Left ventricle myocardium inferior (tissue), 1 donor: ENCODE measurements around the gene RPUSD4. TPM values are rescaled to one million over a fixed set of nuclear protein-coding genes. Genes with fewer than 3 reads are reported as not detected.

ENCODE experiments used
- DNase-seq: peaks from one replicate; pipeline ENCODE4 v3.0.0-alpha.2; 2020
- H3K27ac ChIP-seq: fragments of 200-600 bp; replicated peaks from 2 replicates; pipeline ENCODE4 v1.8.0; 2021
- H3K27me3 ChIP-seq: fragments of 200-600 bp; 2 replicates; pipeline ENCODE4 v1.8.0; 2021; ENCODE audit warnings: low read depth
- H3K36me3 ChIP-seq: fragments of 200-600 bp; 2 replicates; pipeline ENCODE4 v1.8.0; 2021
- H3K4me1 ChIP-seq: fragments of 200-600 bp; 2 replicates; pipeline ENCODE4 v1.8.0; 2021
- H3K4me3 ChIP-seq: fragments of 200-600 bp; 2 replicates; pipeline ENCODE4 v1.8.0; 2021; ENCODE audit warnings: mild to moderate bottlenecking, moderate library complexity
- H3K9me3 ChIP-seq: fragments of 200-600 bp; replicated peaks from 2 replicates; pipeline ENCODE4 v1.8.0; 2021
- intact Hi-C: fragments of 100-400 bp; cut with micrococcal nuclease; formaldehyde crosslinking; loops from one replicate; pipeline ENCODE4 v1.11.0; 2022
- total RNA-seq: library from RNA; stranded (reverse); fragmentation: NEBNext Ultra II Directional; extraction: Animal tissue kit (Norgen Biotek cat#: 25700); gene quantifications from one replicate; pipeline ENCODE4 v1.2.1, GENCODE V29; 2021
- TF ChIP-seq, protein P1 (sequence below): fragments of 200-600 bp; IDR thresholded peaks from 2 replicates; pipeline ENCODE4 v1.8.0; 2021; ENCODE audit warnings: antibody characterized with exemption, mild to moderate bottlenecking, borderline replicate concordance
- donor health status: DM: no; HTN: yes; CAD: no; lungs with severe emphysema.

The RPUSD4 gene
- total RNA-seq, 1 donor from 2014 or later = 37.6 TPM

DNA sequence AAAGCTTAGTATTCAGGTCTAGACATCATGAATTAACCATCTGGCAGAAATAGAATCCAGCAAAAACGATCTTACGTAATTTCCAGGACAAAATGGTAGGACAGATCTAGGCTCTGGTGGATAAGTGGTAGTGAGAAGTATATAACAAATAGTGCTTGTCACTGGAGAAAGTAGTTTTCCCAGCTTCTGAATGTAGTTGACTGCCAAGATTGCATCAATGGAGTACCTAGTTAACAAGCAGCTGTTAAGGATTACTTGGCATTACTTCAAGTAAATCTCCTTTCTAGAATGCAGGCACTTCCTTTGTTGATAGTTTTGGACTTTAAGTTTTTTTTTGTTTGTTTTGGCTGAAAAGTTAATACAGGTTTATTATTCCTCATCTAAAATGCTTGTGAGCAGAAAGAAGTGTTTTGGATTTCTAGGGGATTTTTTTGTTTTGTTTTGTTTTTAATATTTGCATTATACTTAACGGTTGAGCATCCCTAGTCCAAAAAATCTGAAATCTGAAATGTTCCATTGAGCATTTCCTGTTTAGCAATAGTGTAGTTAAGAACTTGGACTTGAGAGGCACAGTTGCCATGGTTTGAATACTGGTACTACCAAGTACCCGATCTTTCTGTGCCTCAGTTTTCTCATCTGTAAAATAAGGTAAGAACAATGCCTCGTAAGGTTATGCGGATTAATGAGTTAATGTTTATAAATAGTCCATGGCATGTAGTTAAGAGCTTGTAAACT lies 20.4 kb upstream of the RPUSD4 start:
- no peak for DNase-seq
- Histone ChIP-seq H3K9me3 (no peaks in the 10 kb centered on the region), H3K4me3 (no peak overlapping the region), H3K4me1 (peaks cover 30% of the 10 kb centered on the region), H3K36me3 (peaks cover 17% of the 10 kb centered on the region), H3K27ac (peak overlapping the region; percentile 15), H3K27me3 (no peaks in the 10 kb centered on the region)
- TF ChIP-seq, protein P1, sequence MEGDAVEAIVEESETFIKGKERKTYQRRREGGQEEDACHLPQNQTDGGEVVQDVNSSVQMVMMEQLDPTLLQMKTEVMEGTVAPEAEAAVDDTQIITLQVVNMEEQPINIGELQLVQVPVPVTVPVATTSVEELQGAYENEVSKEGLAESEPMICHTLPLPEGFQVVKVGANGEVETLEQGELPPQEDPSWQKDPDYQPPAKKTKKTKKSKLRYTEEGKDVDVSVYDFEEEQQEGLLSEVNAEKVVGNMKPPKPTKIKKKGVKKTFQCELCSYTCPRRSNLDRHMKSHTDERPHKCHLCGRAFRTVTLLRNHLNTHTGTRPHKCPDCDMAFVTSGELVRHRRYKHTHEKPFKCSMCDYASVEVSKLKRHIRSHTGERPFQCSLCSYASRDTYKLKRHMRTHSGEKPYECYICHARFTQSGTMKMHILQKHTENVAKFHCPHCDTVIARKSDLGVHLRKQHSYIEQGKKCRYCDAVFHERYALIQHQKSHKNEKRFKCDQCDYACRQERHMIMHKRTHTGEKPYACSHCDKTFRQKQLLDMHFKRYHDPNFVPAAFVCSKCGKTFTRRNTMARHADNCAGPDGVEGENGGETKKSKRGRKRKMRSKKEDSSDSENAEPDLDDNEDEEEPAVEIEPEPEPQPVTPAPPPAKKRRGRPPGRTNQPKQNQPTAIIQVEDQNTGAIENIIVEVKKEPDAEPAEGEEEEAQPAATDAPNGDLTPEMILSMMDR = no peak
- intact Hi-C loops = no loop called here

DNA sequence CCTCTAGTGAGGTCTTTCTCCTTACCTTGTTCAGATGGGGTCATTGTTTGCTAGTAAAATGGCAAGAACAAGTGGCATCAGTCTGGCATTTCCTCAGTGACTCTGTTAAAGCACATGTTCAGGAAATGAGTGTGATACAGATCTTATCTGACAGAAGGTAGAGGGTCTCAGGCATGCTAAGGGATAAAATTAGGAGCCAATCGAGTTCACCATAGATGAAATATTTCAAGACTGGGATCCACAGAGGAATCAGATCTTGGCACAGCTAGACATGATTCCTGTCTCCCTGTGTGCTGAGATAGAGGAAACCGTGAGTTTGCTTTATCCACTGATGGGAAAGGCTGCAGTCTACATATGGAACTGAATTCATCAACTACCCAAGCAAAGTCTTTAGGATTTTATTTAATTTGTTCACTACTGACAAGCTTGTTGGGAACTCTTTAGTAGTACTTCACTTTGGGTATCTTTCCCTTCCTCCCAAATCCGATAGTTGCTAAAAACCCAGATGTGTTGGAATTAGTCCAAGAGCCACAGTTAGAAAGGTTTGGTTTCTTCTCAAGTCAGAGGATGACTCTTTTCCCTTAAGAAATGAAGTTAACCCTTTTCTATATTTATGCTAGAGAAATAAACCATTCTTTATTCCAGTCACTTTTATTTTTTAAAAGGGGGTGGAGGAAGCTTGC lies 18.5 kb upstream of the RPUSD4 start:
- H3K4me1 ChIP-seq = peaks cover 30% of the 10 kb centered on the region
- peaks cover under 1% of the 10 kb centered on the region for H3K36me3 ChIP-seq
- H3K27ac ChIP-seq = peak overlapping the region; percentile 41
- intact Hi-C loops = no loop called here
- no peak overlapping the region for H3K4me3 ChIP-seq
- no peaks in the 10 kb centered on the region for H3K9me3 ChIP-seq
- TF ChIP-seq, protein P1 = no peak
- DNase-seq = no peak
- H3K27me3 ChIP-seq = no peaks in the 10 kb centered on the region

DNA sequence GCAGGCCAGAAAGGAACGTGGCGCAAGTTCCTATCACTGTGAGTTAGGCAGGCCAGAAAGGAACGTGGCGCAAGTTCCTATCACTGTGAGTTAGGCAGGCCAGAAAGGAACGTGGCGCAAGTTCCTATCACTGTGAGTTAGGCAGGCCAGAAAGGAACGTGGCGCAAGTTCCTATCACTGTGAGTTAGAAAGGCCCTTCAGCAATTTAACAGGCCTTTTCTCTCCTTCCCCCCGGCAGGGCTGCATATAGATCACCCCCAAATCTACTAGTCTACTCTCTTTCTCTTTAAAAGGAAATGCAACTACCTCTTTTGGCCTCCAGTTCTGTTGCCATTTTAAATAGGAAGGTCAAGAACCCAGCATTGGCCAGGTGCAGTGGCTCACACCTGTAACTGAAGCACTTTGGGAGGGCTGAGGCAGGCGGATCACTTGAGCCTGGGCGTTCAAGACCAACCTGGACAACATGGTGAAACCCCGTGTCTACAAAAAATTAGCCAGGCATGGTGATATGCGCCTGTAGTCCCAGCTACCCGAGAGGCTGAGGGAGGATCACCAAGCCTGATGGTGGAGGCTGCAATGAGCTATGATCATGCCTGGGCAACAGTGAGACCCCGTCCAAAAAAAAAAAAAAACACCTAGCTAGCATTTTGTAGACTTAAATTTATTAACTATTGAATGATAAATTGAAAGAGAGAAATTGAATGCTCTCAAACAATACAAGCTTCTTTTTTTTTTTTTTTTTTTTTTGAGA lies 15.1 kb upstream of the RPUSD4 start:
- TF ChIP-seq, protein P1 = no peak
- intact Hi-C loops = no loop called here
- peaks cover 21% of the 10 kb centered on the region for H3K4me1 ChIP-seq
- H3K9me3 ChIP-seq = no peaks in the 10 kb centered on the region
- peak overlapping the region; percentile 28 for H3K27ac ChIP-seq
- DNase-seq = no peak
- H3K4me3 ChIP-seq = no peak overlapping the region
- no peaks in the 10 kb centered on the region for H3K27me3 ChIP-seq
- H3K36me3 ChIP-seq = no peaks in the 10 kb centered on the region

DNA sequence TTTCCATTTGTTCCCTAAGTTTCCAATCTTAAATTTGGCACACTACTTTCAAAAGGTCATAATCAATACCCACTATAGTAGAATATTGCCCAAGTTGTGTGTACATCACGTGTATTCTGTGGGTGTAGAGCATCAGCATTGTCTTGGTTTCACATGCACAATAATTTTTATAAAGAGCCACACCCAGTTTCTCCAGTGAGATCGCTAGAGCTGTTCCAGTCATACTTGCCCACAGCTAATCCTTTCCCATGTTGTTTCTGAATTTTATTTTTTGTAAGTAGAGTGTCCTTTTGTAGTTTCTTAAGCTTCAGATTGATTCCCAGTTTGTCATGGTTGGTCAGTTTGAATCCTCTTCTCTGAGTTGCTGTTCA lies 13.8 kb upstream of the RPUSD4 start:
- no peak for DNase-seq
- intact Hi-C loops = no loop called here
- Histone ChIP-seq H3K27ac (no peak overlapping the region), H3K4me3 (no peak overlapping the region), H3K9me3 (no peaks in the 10 kb centered on the region), H3K27me3 (no peaks in the 10 kb centered on the region), H3K4me1 (peaks cover 9% of the 10 kb centered on the region), H3K36me3 (no peaks in the 10 kb centered on the region)
- TF ChIP-seq, protein P1 = no peak

DNA sequence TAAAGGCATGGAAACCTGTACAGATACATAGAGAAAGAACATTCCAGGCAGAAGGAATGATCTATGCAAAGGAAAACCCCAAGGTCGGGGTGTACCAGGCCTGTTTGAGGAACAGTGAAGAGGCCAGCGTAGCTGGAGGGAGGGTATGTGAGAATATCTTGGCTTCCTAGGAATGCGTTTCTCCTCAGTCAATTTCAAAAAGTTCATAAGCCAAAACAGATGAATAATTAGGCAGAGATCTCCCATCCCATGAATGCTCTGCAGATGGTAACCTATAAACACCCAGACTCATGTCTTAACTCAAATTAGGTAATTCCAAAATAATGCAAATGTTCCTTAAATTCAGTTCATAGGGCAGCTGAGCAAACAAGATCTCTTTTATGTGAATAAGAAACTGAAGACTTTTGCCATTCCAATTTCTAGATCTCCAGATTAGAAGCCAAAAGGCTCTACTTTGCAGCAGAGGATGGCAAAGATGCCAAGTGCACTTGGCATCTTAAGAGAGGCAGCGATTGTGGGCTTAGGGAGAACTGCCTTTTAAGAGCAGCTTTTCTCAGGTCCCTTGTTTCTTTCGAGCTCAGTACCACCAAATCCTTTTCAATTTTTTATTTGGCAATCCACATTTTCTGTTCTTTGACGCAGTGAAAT lies 13.3 kb upstream of the RPUSD4 start:
- intact Hi-C loops = no loop called here
- Histone ChIP-seq H3K4me1 (peaks cover 4% of the 10 kb centered on the region), H3K27ac (no peak overlapping the region), H3K36me3 (no peaks in the 10 kb centered on the region), H3K27me3 (no peaks in the 10 kb centered on the region), H3K9me3 (no peaks in the 10 kb centered on the region), H3K4me3 (no peak overlapping the region)
- TF ChIP-seq, protein P1 = no peak
- DNase-seq = no peak
